D721Med (cell line): ENCODE data around the gene CBLB.

Source experiments
- DNase-seq: peaks from one replicate; pipeline ENCODE4 v3.0.0; 2011; ENCODE audit warnings: low spot score; ENCODE audit not compliant: insufficient read length
- FAIRE-seq: peaks from 2 replicates; lab custom pipeline; 2011; peaks lifted over from hg19 to GRCh38; lab: Jason Lieb, UNC
- CTCF ChIP-seq: IDR thresholded peaks from 2 replicates; pipeline ENCODE4 v1.5.1; 2012; ENCODE audit warnings: mild to moderate bottlenecking, control low read depth; ENCODE audit not compliant: insufficient read depth; ENCODE audit errors: missing control alignments

The CBLB gene

GRCh38 chr3:105747696-105748095 is 121.1 kb downstream of the CBLB start:
- DNase-seq (no peak), FAIRE-seq (no peak)
- TF ChIP-seq CTCF: no peak

GRCh38 chr3:105747060-105747541 is 121.7 kb downstream of the CBLB start:
- no peak for DNase-seq
- no peak for FAIRE-seq
- no peak for TF ChIP-seq CTCF

GRCh38 chr3:105746231-105746996 is 122.4 kb downstream of the CBLB start:
- DNase-seq (no peak), FAIRE-seq (no peak)
- TF ChIP-seq CTCF: no peak

GRCh38 chr3:105745046-105745445 is 123.8 kb downstream of the CBLB start:
- DNase-seq (no peak), FAIRE-seq (no peak)
- no peak for TF ChIP-seq CTCF

GRCh38 chr3:105744202-105744601 is 124.6 kb downstream of the CBLB start:
- TF ChIP-seq CTCF: no peak
- DNase-seq (no peak), FAIRE-seq (no peak)

GRCh38 chr3:105733356-105733755 is 135.5 kb downstream of the CBLB start:
- TF ChIP-seq CTCF: no peak
- no peak for DNase-seq
- no peak for FAIRE-seq

- no peak for TF ChIP-seq CTCF
- no peak for FAIRE-seq
Observed at GRCh38 chr3:105731686-105732085, 137.1 kb downstream of the CBLB start.

More at GRCh38 chr3:105731686-105732085, 137.1 kb downstream of the CBLB start:
- DNase-seq: no peak
